GM23338 (cell line): ENCODE results near the gene PRPF40B. TPM values are rescaled to one million over a fixed set of nuclear protein-coding genes. Genes with fewer than 3 reads are reported as not detected.

ENCODE experiments used
- ATAC-seq: fragments of 200-7000 bp; cut with Tn5 transposase; 3 replicates; pipeline ENCODE4 v1.9.1; 2020
- DNase-seq: peaks from one replicate; pipeline ENCODE4 v3.0.0-alpha.2; 2015; ENCODE audit warnings: low spot score
- H2AFZ ChIP-seq: fragments of 200-600 bp; sonication (generic); 2 replicates; pipeline ENCODE4 v1.8.0; 2016; ENCODE audit warnings: antibody characterized with exemption, mild to moderate bottlenecking, moderate library complexity
- H3F3A ChIP-seq: fragments of 200-600 bp; sonication (generic); replicated peaks from 2 replicates; pipeline ENCODE4 v1.8.0; 2017; ENCODE audit warnings: antibody characterized with exemption, mixed run types, low read depth
- H3K27ac ChIP-seq: fragments of 200-600 bp; sonication (generic); 2 replicates; pipeline ENCODE4 v1.6.1; 2016; ENCODE audit warnings: low read depth
- H3K27me3 ChIP-seq: fragments of 200-600 bp; sonication (generic); 2 replicates; pipeline ENCODE4 v1.8.0; 2016; ENCODE audit warnings: mild to moderate bottlenecking, mixed run types, moderate library complexity; ENCODE audit not compliant: insufficient read depth
- H3K36me3 ChIP-seq: fragments of 200-600 bp; sonication (generic); 2 replicates; pipeline ENCODE4 v1.8.0; 2016; ENCODE audit warnings: mild to moderate bottlenecking; ENCODE audit not compliant: insufficient read depth
- H3K4me1 ChIP-seq: fragments of 200-600 bp; sonication (generic); 2 replicates; pipeline ENCODE4 v1.8.0; 2016; ENCODE audit warnings: mild to moderate bottlenecking, moderate library complexity; ENCODE audit not compliant: insufficient read depth
- H3K4me2 ChIP-seq: fragments of 200-600 bp; sonication (generic); 2 replicates; pipeline ENCODE4 v1.7.1; 2017; ENCODE audit warnings: mixed run types
- H3K4me3 ChIP-seq: fragments of 200-600 bp; sonication (generic); 2 replicates; pipeline ENCODE4 v1.6.1; 2016; ENCODE audit warnings: mixed run types
- H3K79me2 ChIP-seq: fragments of 200-600 bp; sonication (generic); replicated peaks from 2 replicates; pipeline ENCODE4 v1.8.0; 2017; ENCODE audit warnings: mild to moderate bottlenecking; ENCODE audit not compliant: insufficient read depth
- H3K9me2 ChIP-seq: fragments of 200-600 bp; sonication (generic); 2 replicates; pipeline ENCODE4 v1.8.0; 2017; ENCODE audit not compliant: insufficient read depth
- H4K20me1 ChIP-seq: fragments of 200-600 bp; sonication (generic); replicated peaks from 2 replicates; pipeline ENCODE4 v1.8.0; 2017; ENCODE audit warnings: mild to moderate bottlenecking; ENCODE audit not compliant: insufficient read depth
- H3K27ac Mint-ChIP-seq: 2 replicates; pipeline ENCODE4 v1.8.0; 2020; ENCODE audit warnings: inconsistent platforms, mild to moderate bottlenecking, moderate library complexity, mixed read lengths
- H3K27me3 Mint-ChIP-seq: 3 replicates; pipeline ENCODE4 v1.8.0; 2022; ENCODE audit warnings: low read depth, mild to moderate bottlenecking, moderate library complexity, mixed read lengths, inconsistent platforms; ENCODE audit not compliant: insufficient read depth, poor library complexity
- H3K36me3 Mint-ChIP-seq: 3 replicates; pipeline ENCODE4 v1.8.0; 2021; ENCODE audit warnings: low read depth, mild to moderate bottlenecking, inconsistent platforms, moderate library complexity, mixed read lengths
- H3K4me1 Mint-ChIP-seq: 3 replicates; pipeline ENCODE4 v1.8.0; 2020; ENCODE audit warnings: mild to moderate bottlenecking, inconsistent platforms, mixed read lengths
- H3K4me3 Mint-ChIP-seq: 3 replicates; pipeline ENCODE4 v1.8.0; 2021; ENCODE audit warnings: moderate library complexity, mild to moderate bottlenecking, inconsistent platforms, mixed read lengths
- H3K9me3 Mint-ChIP-seq: 3 replicates; pipeline ENCODE4 v1.8.0; 2020; ENCODE audit warnings: moderate library complexity, mild to moderate bottlenecking, inconsistent platforms, mixed read lengths
- CREB1 ChIP-seq: fragments of 250-450 bp; sonication (Bioruptor Pico); IDR thresholded peaks from 2 replicates; pipeline ENCODE4 v1.5.0; 2020; ENCODE audit warnings: low read depth, mild to moderate bottlenecking, moderate library complexity
- EZH2 ChIP-seq: fragments of 200-600 bp; sonication (generic); IDR thresholded peaks from one replicate; pipeline ENCODE4 v1.8.0; 2017; ENCODE audit warnings: antibody characterized with exemption, mild to moderate bottlenecking, low read depth; ENCODE audit not compliant: unreplicated experiment
- EZH2phosphoT487 ChIP-seq: fragments of 200-600 bp; sonication (generic); IDR thresholded peaks from one replicate; pipeline ENCODE4 v1.8.1; 2018; ENCODE audit warnings: antibody characterized with exemption; ENCODE audit not compliant: unreplicated experiment
- JUNB ChIP-seq: IDR thresholded peaks from one replicate; pipeline ENCODE4 v1.6.1; 2016; ENCODE audit warnings: antibody characterized with exemption; ENCODE audit not compliant: unreplicated experiment
- NANOG ChIP-seq: IDR thresholded peaks from 2 replicates; pipeline ENCODE4 v1.6.1; 2016; ENCODE audit warnings: antibody characterized with exemption, borderline replicate concordance
- POLR2AphosphoS5 ChIP-seq: IDR thresholded peaks from 2 replicates; pipeline ENCODE4 v1.6.1; 2016; ENCODE audit warnings: antibody characterized with exemption, low read depth
- REST ChIP-seq: IDR thresholded peaks from one replicate; pipeline ENCODE4 v1.6.1; 2018; ENCODE audit warnings: antibody characterized with exemption; ENCODE audit not compliant: unreplicated experiment
- ZNF331 ChIP-seq: fragments of 250-450 bp; sonication (Bioruptor Pico); IDR thresholded peaks from 2 replicates; pipeline ENCODE4 v1.5.0; 2020; ENCODE audit warnings: low read depth, mild to moderate bottlenecking, moderate library complexity
- ZNF462 ChIP-seq: fragments of 250-450 bp; sonication (Bioruptor Pico); IDR thresholded peaks from 2 replicates; pipeline ENCODE4 v1.5.0; 2020; ENCODE audit warnings: mild to moderate bottlenecking, moderate library complexity
- polyA plus RNA-seq: library from polyadenylated mRNA; unstranded; fragments of >200 nt; fragmentation: Nextera tagmentation; extraction: Ambion mirVana; gene quantifications from 2 replicates; pipeline ENCODE4 v1.2.1, GENCODE V29; 2016
- total RNA-seq: library from RNA; depleted of rRNA; stranded (reverse); fragments of >200 nt; shearing (Covaris generic); gene quantifications from 2 replicates; pipeline ENCODE4 v1.2.3, GENCODE V29; 2014

Gene PRPF40B
- total and polyA plus RNA-seq, 2 experiments from 2014 or later = 17.9 to 19.0 TPM

- H3K4me1 ChIP-seq = peaks cover 17% of the 10 kb centered on the region
- Mint-ChIP-seq H3K36me3 (peaks cover 19% of the 10 kb centered on the region), H3K27me3 (peaks cover 2% of the 10 kb centered on the region), H3K27ac (no peak overlapping the region), H3K4me3 (no peak overlapping the region), H3K9me3 (no peaks in the 10 kb centered on the region), H3K4me1 (peaks cover 30% of the 10 kb centered on the region)
- TF ChIP-seq EZH2 (no peak), EZH2phosphoT487 (no peak), JUNB (no peak), ZNF462 (CRISPR knock-in tag) (no peak), POLR2AphosphoS5 (no peak), CREB1 (no peak), NANOG (no peak), REST (no peak), ZNF331 (CRISPR knock-in tag) (no peak)
- 0 out of 2 replicates have a peak, but pooled peaks cover 5% of the 10 kb centered on the region for H3K9me2 ChIP-seq
- peaks cover 8% of the 10 kb centered on the region; the same call in 1 of the 2 replicates for H4K20me1 ChIP-seq
- no peak overlapping the region for H3K4me2 ChIP-seq
- peaks cover 15% of the 10 kb centered on the region for H3K79me2 ChIP-seq
- H3F3A ChIP-seq = no peaks in the 10 kb centered on the region
- DNase-seq (no peak), ATAC-seq (no peak)
- no peak overlapping the region for H2AFZ ChIP-seq
- no peaks in the 10 kb centered on the region for H3K27me3 ChIP-seq
- no peak overlapping the region for H3K4me3 ChIP-seq
- peaks cover 5% of the 10 kb centered on the region for H3K36me3 ChIP-seq
- no peak overlapping the region for H3K27ac ChIP-seq
These were observed 42.8 kb downstream of the PRPF40B start for GRCh38 chr12:49666176-49666575.
